HEK293T (cell line): ENCODE data around the gene PXMP2.

ENCODE experiments used
- BHLHE40 ChIP-seq: fragments of 450-650 bp; IDR thresholded peaks from 2 replicates; pipeline ENCODE4 v1.6.1; 2016; ENCODE audit warnings: mild to moderate bottlenecking, moderate library complexity, borderline replicate concordance
- CTBP1 ChIP-seq: fragments of 450-650 bp; IDR thresholded peaks from 2 replicates; pipeline ENCODE4 v1.6.1; 2016; ENCODE audit warnings: borderline replicate concordance
- ELF4 ChIP-seq: fragments of 450-650 bp; IDR thresholded peaks from 2 replicates; pipeline ENCODE4 v1.6.1; 2017; ENCODE audit warnings: antibody characterized with exemption
- FOXA1 ChIP-seq: fragments of 450-650 bp; IDR thresholded peaks from 2 replicates; pipeline ENCODE4 v1.6.1; 2016; ENCODE audit warnings: mild to moderate bottlenecking
- FOXK2 ChIP-seq: fragments of 450-650 bp; IDR thresholded peaks from 2 replicates; pipeline ENCODE4 v1.6.1; 2016; ENCODE audit warnings: mild to moderate bottlenecking
- FOXM1 ChIP-seq: fragments of 450-650 bp; IDR thresholded peaks from 2 replicates; pipeline ENCODE4 v1.6.1; 2017; ENCODE audit warnings: mild to moderate bottlenecking, borderline replicate concordance
- HDGF ChIP-seq: fragments of 450-650 bp; IDR thresholded peaks from 2 replicates; pipeline ENCODE4 v1.6.1; 2017; ENCODE audit warnings: antibody characterized with exemption, borderline replicate concordance
- L3MBTL2 ChIP-seq: fragments of 450-650 bp; conservative IDR thresholded peaks from 2 replicates; pipeline ENCODE4 v1.6.1; 2016; ENCODE audit warnings: mild to moderate bottlenecking
- LEF1 ChIP-seq: fragments of 450-650 bp; IDR thresholded peaks from 2 replicates; pipeline ENCODE4 v1.6.1; 2017; ENCODE audit warnings: mild to moderate bottlenecking, borderline replicate concordance
- SP1 ChIP-seq: fragments of 450-650 bp; IDR thresholded peaks from 2 replicates; pipeline ENCODE4 v1.6.1; 2017
- SUZ12 ChIP-seq: fragments of 450-650 bp; IDR thresholded peaks from 2 replicates; pipeline ENCODE4 v1.6.1; 2016; ENCODE audit warnings: mild to moderate bottlenecking
- TARDBP ChIP-seq: fragments of 450-650 bp; IDR thresholded peaks from 2 replicates; pipeline ENCODE4 v1.6.1; 2016
- ZNF384 ChIP-seq: fragments of 450-650 bp; IDR thresholded peaks from 2 replicates; pipeline ENCODE4 v1.6.1; 2016

DNA sequence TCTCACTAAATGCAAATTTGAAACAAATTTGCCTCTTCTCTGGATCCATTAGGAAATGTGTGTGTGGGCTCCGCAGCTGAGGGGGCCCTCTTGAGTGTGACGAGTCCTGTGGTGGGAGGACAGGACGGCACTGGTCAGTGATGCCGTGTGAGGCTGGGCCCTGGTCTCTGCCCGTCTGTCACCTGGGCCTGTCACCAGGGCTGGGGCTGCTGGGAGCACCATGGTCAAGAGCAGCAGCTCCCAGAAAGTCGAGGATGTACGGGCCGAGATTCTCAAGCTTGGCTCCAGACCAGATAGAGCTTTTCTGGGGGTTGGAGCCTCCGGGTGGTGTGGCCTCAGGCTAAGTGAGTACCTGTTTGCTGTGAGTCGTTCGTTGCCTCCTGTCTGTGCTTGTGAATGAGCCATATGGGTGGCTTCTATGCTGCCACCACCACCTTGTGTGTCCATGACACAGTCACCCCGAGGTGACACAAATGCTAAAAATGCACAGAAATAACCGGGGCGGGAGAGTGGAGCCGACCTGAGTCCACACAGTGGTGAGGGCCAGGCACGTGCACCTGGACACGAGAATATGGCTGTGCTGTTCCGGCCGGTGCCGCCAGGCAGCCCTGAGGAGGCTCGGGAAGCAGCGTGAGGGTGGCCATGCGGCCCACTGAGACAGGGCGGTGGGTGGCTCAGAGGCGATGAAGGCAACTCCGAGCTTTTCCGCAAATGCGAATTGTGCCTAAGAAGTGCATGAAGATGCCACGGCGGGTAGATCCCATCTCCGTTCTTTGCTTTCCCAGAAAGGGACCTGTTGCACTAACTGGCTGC, 32.0 kb downstream of the PXMP2 start:
- no peak for TF ChIP-seq HDGF
- no peak for TF ChIP-seq FOXM1
- TF ChIP-seq FOXK2 = no peak
- no peak for TF ChIP-seq LEF1
- no peak for TF ChIP-seq BHLHE40
- no peak for TF ChIP-seq ELF4
- TF ChIP-seq ZNF384 = no peak
- no peak for TF ChIP-seq SUZ12
- TF ChIP-seq FOXA1 = no peak
- TF ChIP-seq L3MBTL2 = no peak
- no peak for TF ChIP-seq TARDBP
- TF ChIP-seq SP1 = no peak
- no peak for TF ChIP-seq CTBP1
